NCI-H128 (cell line): ENCODE data around the gene OPCML.

Experiments
- DNase-seq: peaks from one replicate; lab custom pipeline; 2025; ENCODE audit not compliant: unreplicated experiment; lab: John Stamatoyannopoulos, UW

OPCML gene

GRCh38 chr11:132601875-132602274 is 930.4 kb downstream of the OPCML start:
- no peak for DNase-seq

DNA sequence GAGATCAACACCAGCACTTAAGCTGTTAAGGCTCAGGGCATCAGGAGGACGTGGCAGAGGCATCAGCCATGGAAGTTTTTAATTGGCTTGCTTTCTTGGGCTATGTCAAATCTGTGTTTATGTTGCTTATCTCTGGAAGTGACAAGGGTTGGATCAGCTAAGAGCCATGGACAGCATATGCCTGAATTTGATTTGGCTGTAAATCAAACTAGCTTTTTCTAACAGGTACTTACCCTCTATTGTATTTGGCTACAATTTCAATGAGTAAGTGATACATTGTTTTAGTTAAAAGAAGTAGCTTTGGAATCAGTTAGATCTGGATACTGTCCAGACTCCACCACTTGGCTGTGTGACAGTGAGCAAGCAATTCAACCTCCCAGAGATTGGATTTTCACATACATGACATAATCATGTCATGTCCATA is 936.6 kb downstream of the OPCML start:
- no peak for DNase-seq

- DNase-seq: no peak
These were observed 937.1 kb downstream of the OPCML start for GRCh38 chr11:132595246-132595645.

GRCh38 chr11:132590986-132591385 is 941.3 kb downstream of the OPCML start:
- DNase-seq: no peak

- DNase-seq: no peak
These were observed 941.7 kb downstream of the OPCML start for GRCh38 chr11:132590554-132590953.

DNA sequence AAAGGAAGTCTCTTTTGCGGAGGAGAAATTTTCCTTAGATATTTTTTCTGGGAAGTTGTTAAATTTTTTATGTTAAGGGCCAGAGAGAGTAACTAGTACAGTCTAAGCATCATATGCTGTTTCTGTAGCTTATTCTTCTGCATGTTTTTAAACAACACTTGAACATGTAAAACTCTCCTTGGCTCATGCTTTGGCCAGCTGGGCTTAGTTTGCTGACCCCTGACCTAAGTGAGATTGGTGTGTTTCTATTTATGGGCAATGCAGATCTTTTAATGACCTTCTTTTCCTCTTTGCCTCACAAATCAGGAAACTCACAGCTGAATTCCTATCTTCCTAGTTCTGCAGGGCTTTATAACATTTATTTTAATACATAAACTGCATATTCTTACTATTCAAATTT is 942.5 kb downstream of the OPCML start:
- DNase-seq: no peak

DNA sequence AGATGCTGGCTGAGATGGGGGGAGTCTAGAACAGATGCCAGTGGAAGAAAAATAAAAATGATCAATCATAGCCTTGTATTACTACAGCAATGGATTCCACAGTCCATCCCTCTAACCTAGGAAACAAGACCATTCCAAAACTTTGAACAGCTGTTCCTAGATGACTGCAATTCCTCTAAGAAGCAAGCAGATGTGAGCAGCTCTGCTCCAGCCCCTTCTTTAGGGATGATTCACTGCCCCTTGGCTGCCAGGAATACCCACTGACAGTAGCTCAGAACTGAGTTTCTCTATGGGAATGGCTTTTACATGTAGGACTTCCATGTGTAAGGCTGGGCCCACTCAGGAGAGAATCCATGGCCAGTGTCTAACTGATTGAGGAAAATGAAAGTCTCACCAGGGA is 943.9 kb downstream of the OPCML start:
- DNase-seq: no peak

DNA sequence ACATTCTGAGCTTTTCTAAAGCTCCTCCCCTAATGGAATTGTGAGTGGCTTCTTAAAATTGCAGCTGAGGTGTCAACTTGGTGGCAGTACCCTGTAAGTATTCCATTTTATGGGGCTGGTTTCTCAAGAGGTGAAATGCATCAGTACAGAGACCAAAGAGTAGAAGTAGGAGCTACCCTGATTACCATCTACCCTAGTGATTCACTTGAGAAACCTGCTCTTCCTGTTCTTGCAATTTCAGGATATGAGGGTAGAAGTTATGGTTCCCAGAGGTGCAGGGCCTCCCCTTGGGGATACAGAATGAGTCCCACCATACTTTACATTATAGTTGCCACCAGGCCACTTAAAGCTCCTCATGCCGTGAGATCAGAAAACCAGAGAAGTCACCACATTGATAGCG is 944.6 kb downstream of the OPCML start:
- no peak for DNase-seq

DNA sequence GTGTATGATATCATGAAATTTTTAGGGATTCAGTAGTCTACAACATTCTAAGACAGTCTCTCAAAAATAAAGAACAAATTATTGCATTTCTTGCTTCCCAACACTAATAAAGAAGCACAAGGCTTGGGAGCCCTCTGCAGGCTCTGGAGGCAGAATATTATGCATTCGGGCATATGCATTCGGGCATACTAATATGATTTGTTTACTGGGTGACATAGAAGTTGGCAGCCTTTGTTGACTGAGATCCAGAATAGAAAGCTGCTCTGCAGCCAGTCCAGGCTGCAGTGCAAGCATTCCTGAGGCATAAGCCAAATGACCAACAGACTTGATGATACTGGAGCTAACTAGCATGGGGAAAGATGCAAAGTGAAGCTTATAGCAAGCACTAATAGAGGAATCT is 945.5 kb downstream of the OPCML start:
- DNase-seq: no peak

- DNase-seq: no peak
These were observed 952.5 kb downstream of the OPCML start for GRCh38 chr11:132579634-132580327.

- DNase-seq: no peak
These were observed 953.2 kb downstream of the OPCML start for GRCh38 chr11:132579136-132579535.

DNA sequence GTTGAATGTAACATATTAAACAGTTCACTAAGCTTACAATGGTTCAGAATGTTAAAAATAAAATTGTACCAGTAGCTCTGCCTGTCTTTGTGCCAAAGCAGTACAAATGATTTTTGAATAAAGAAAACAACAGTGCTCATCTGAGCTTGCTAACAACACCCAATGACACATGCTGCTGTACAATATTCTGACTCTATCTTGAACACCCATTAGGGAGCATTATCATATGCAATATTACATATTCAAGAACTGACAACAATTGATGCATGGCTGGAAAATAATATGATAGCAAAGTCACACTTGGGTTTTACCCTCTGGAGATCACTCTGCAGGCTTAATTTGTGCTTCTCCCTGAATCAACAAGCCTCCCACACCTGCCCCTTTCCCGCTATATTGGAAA is 953.7 kb downstream of the OPCML start:
- DNase-seq: no peak

DNA sequence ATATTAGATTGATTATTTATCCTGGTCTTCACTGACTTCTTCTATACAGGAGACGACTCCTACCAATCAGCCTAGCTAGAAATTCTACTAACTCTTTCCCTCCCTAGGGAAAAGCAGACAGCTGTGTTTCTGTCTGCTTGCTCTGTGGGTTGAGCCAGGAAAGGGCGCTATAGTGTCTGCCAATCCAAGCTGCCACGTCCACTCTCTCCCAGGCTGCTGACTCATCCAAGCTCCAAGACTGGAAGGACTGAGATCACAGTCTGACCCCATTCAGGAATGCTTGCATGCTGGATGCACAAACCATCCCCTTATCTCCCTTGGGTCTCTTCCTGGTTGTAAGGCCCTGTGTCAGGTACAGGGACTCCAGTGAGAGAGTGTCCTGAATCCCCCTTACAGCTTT is 955.6 kb downstream of the OPCML start:
- no peak for DNase-seq

DNA sequence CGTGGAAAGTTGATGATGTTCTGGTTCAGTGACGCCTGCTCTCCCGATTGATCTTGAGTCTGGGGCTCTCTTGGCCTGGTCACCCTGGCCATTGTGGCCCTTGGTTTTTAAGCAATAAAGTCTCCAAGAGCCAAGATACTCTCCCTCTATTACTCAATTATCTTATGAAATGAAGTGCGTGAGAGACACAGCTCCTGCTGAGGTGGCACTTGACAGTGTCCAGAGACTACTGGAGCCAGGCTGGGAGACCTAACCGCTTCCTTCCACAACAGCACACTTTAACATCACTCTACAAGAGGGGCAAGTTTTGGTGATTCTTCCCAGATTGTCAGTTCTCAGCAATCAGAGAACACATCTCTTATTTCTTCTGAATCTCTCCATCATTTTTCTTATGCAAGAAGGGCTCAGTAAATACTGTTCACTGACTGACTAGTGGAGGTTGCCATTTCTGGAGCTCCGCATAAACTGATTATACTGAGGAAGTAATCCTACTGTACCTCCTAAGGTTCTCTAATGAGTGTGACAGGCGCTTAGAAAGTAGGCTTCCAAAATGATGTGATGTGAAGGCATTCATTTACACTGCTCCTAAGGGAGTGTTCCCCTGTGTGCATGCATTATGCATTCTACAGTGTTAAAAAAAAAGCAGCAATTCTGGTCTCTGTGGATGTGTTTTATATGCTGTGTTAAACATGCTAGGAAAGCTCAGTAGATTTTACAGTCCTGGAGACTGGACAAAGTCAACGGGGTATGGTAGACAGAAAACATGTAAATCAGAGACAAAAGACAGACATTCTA is 968.0 kb downstream of the OPCML start:
- no peak for DNase-seq

- no peak for DNase-seq
These were observed 969.3 kb downstream of the OPCML start for GRCh38 chr11:132563050-132563449.

- no peak for DNase-seq
These were observed 970.4 kb downstream of the OPCML start for GRCh38 chr11:132561937-132562336.

GRCh38 chr11:132559331-132560036 is 972.8 kb downstream of the OPCML start:
- no peak for DNase-seq

- no peak for DNase-seq
These were observed 976.0 kb downstream of the OPCML start for GRCh38 chr11:132556316-132556715.

- DNase-seq: no peak
These were observed 976.7 kb downstream of the OPCML start for GRCh38 chr11:132555617-132556016.

DNA sequence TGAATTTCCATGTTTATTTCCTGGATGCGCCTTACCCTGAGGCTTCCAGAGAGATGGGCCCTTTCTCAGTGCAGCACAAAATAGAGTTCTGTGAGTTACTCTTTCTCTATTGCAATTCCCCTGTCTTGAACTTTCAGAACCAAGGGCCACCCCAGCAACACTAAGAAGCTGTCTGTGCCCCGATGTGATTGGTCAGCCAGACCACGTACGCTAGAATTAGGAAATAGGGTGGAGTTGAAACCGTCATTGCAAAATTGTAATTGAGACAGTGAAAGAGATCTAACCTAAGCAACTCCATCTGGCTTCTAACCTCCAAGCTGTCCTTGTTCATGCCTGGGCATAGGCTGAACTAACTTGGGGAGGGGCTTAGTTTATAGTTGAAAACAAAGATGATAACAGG is 981.3 kb downstream of the OPCML start:
- no peak for DNase-seq

DNA sequence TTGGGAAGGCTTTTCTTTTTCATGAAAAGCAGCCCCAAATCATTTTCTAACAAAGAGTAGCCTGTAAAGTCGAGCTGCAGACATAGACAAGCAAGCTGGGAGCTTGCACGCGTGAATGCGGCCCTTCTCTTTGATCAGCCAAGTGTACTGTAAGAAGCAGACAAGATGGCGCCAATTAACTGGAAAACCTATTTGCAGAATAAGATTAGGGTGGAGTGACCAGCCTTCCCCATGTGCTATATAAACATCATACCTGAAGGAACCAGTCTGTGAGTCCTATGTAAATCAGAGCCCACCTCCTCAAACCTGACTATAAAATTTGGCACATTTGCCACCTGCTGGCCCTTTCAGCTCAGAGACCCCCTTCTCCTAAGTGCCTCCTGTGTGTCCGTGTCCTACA is 982.7 kb downstream of the OPCML start:
- DNase-seq: no peak

GRCh38 chr11:132549001-132549400 is 983.3 kb downstream of the OPCML start:
- no peak for DNase-seq
